Effector memory CD8-positive, alpha-beta T cell (primary cell): ENCODE measurements around the gene AMER2.

Source experiments
- ATAC-seq: fragments of 150-1000 bp; cut with Tn5 transposase; replicated peaks from 2 replicates; pipeline ENCODE4 v1.10.0; 2021; ENCODE audit warnings: mild to moderate bottlenecking, moderate library complexity
- DNase-seq, 3 experiments: peaks; one replicate each; pipeline ENCODE4 v3.0.0; 2021
- H3K27ac Mint-ChIP-seq, 2 donors: one replicate each; pipeline ENCODE4 v1.8.0; 2022; ENCODE audit warnings: mild to moderate bottlenecking in 2 of 2, mixed read lengths in 2 of 2, moderate library complexity in 2 of 2
- H3K27me3 Mint-ChIP-seq, 2 donors: one replicate each; pipeline ENCODE4 v1.8.0; 2022; ENCODE audit warnings: mixed read lengths in 2 of 2
- H3K36me3 Mint-ChIP-seq: one replicate; pipeline ENCODE4 v1.8.0; 2022; ENCODE audit warnings: mild to moderate bottlenecking, moderate library complexity, mixed read lengths; ENCODE audit not compliant: insufficient read depth
- H3K4me1 Mint-ChIP-seq, 2 donors: one replicate each; pipeline ENCODE4 v1.8.0; 2022; ENCODE audit warnings: low read depth in 2 of 2, mixed read lengths in 2 of 2
- H3K4me3 Mint-ChIP-seq, 2 donors: one replicate each; pipeline ENCODE4 v1.8.0; 2022; ENCODE audit warnings: mild to moderate bottlenecking in 2 of 2, mixed read lengths in 2 of 2, moderate library complexity in 2 of 2
- H3K9me3 Mint-ChIP-seq, 2 donors: one replicate each; pipeline ENCODE4 v1.8.0; 2022; ENCODE audit warnings: mixed read lengths in 2 of 2

Gene AMER2

DNA sequence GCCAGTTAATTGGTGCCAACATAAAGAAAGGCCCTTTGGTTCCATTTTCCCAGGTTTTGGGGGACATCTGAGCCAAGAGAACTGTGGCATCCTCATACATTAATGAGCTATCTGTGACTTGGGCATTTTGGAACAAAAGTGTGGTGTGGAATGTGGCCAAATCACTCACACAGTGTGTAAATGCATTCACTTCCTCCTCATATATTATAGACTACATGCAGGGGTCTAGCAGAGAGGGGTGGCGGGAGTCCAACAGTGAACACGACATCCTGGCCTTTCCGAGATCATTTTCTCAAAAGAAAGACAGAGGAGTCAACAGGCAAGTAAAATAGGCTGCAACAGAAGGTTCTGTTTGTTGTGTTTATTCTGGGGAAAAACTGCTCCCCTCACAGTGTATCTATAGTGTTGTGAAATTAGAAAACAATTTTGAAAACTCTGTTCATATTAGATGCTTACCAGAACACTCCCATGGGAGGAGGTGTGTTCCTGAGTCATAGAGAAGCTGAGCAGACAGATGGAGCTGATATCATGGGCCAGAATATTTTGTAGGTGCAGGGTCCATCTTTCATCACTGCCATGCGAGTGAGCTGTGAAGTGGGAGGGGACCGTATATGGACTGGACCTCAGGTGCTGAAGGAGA is 39.2 kb downstream of the AMER2 start:
- no peak overlapping the region for H3K4me3 Mint-ChIP-seq
- no peaks in the 10 kb centered on the region for H3K4me1 Mint-ChIP-seq
- peaks cover 0 to 7% of the 10 kb centered on the region in 2 donors for H3K9me3 Mint-ChIP-seq
- peaks cover 35 to 60% of the 10 kb centered on the region in 2 donors for H3K27me3 Mint-ChIP-seq
- DNase-seq, result no peak
- H3K27ac Mint-ChIP-seq, result no peak overlapping the region
- ATAC-seq, result no peak
- no peaks in the 10 kb centered on the region for H3K36me3 Mint-ChIP-seq

DNA sequence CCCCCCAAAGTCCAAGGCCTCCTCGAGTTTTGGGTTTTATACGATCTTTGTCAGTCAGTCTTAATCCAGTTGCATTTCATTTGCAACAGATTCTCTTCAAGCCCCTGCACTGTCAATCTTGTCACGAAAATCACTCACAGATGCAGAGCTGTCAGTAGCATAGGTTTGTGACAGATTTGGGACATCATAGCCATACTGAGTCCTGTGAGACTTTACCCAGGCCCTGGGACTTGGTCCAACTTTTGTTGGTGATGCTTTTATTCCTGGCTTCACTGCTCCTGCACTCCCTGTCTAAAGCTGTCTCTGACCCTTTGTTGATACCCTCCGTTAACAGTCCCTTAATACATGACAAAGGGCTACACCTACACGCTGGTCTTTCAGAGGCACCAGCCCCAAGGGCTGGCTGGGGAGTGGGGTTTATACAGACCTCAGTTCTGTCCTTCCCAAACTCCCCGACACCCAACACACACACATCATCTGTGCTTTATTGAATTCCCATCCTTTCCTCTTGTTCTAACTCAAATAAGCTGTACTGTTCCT is 40.1 kb downstream of the AMER2 start:
- DNase-seq, result no peak
- no peak for ATAC-seq
- Mint-ChIP-seq H3K27ac (no peak overlapping the region), H3K27me3 (peaks cover 40 to 54% of the 10 kb centered on the region in 2 donors), H3K36me3 (no peaks in the 10 kb centered on the region), H3K4me3 (no peak overlapping the region), H3K4me1 (no peaks in the 10 kb centered on the region), H3K9me3 (peaks cover 0 to 7% of the 10 kb centered on the region in 2 donors)

DNA sequence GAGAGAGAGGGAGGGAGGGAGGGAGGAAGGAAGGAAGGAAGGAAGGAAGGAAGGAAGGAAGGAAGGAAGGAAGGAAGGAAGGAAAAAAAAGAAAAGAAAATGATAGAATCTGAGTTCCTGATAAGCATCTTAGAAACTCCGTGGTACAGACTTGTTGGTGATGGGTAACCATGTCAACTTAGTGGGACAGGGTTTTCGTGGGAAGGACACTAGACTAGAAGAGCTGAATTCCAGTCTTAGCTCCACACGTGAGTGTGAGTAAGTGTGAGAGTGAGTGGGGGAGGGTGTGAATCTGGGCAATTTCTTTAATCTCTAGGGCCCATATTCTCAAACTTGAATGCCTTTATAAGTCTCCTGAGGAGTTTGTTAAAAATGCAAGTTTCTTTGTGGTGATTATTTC is 41.1 kb downstream of the AMER2 start:
- H3K4me1 Mint-ChIP-seq, result no peaks in the 10 kb centered on the region
- H3K4me3 Mint-ChIP-seq, result no peak overlapping the region
- ATAC-seq (no peak), DNase-seq (no peak)
- peaks cover 47 to 61% of the 10 kb centered on the region in 2 donors for H3K27me3 Mint-ChIP-seq
- H3K27ac Mint-ChIP-seq, result no peak overlapping the region
- no peaks in the 10 kb centered on the region for H3K36me3 Mint-ChIP-seq
- H3K9me3 Mint-ChIP-seq, result peaks cover 1 to 7% of the 10 kb centered on the region in 2 donors

DNA sequence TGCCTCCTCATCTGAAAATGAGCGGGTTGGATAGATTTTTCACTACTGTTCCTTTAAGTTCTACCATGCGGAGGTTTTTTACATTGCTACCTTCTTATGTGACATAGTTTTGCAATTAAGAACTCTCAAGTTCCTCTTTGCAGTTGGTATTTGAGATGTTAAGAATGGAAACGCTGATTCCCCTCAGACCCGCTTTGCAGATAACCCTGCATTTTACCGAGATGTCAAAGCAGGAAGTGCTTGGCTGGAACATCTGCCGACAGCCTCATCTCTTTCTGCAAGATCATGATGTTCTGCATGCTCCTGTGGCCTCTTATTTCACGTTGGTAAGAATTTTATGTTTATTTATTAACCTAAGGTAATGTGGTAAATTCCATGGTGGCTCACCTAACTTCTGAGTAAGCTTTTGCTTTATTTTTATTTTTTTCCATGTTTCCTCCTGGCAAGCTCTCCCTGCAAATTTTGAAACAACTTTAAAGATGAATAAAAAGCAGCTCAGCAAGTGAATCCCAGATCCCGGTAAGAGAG is 53.6 kb downstream of the AMER2 start:
- H3K9me3 Mint-ChIP-seq, result no peaks in the 10 kb centered on the region

DNA sequence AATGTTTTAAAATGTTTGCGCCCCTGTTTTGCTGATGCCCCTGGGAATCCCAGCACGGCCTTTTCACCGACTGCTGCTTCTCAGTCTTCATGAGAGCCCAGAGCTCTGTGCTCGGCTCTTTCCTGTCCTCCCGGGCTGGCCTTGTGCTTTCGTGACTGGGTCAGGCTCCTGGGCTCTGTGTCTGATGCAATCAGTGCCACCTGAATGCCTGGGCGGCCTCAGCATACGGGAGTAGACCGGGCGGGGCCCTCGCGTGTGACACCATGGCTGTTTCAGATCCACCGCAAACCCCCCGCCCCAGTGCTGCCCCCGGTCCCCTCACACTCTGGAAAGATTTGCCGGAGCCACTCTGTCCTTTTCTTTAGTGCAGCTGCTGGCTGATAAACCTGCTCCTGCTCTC is 54.8 kb downstream of the AMER2 start:
- Mint-ChIP-seq H3K4me1 (no peaks in the 10 kb centered on the region), H3K27ac (no peak overlapping the region), H3K36me3 (peaks cover 2% of the 10 kb centered on the region), H3K9me3 (no peaks in the 10 kb centered on the region), H3K4me3 (no peak overlapping the region), H3K27me3 (peaks cover 59 to 79% of the 10 kb centered on the region in 2 donors)
- ATAC-seq, result no peak
- no peak for DNase-seq

More for the DNA sequence above, 53.6 kb downstream of the AMER2 start:
- Mint-ChIP-seq H3K4me1 (no peaks in the 10 kb centered on the region), H3K36me3 (peaks cover 2% of the 10 kb centered on the region), H3K27ac (no peak overlapping the region), H3K4me3 (no peak overlapping the region), H3K27me3 (peaks cover 59 to 79% of the 10 kb centered on the region in 2 donors)
- ATAC-seq, result no peak
- DNase-seq, result no peak

DNA sequence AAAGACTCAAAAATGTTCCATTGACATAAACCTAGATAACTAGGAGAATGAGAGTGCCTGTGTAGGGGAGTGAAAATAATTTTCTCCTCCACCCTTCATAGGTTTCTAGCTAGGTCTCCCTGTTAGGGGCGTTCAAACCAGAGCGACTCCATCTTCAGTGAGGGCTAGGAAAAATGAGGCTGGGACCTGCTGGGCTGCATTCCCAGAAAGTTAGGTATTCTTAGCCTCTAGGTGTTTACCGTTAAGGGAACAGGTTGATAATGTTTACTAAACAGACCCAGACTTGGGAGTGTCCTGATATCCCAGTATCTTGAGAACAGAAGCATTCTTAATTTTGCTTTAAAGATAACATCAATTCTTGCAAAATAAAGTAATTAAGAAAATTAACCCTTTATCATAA is 56.0 kb downstream of the AMER2 start:
- Mint-ChIP-seq H3K27me3 (peaks cover 54 to 71% of the 10 kb centered on the region in 2 donors), H3K36me3 (peaks cover 2% of the 10 kb centered on the region), H3K27ac (no peak overlapping the region), H3K9me3 (no peaks in the 10 kb centered on the region), H3K4me3 (no peak overlapping the region), H3K4me1 (no peaks in the 10 kb centered on the region)
- DNase-seq (no peak), ATAC-seq (no peak)

DNA sequence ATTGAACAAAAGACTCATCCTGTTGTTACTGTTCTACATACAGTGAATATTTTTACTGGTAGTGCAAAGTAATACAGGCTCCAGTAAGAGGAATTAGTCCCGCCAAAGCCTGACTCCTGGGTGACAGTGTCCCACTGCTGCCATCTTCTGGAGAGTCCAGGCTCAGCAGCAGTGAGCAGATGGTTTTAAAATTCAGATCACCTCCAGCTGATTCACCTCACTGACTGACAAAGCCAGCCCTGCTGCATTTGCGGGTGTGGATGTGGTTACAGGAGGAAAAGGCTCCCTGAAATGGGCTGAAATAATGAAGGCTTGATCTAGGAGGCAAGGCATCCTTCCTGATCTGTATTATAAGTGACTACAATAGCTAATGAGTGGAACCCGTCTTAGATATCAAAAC is 57.9 kb downstream of the AMER2 start:
- Mint-ChIP-seq H3K27me3 (peaks cover 43 to 53% of the 10 kb centered on the region in 2 donors), H3K27ac (no peak overlapping the region), H3K4me3 (no peak overlapping the region), H3K9me3 (no peaks in the 10 kb centered on the region), H3K4me1 (no peaks in the 10 kb centered on the region), H3K36me3 (peaks cover 2% of the 10 kb centered on the region)
- peak; percentile 11 to 36 (median 16) for DNase-seq
- ATAC-seq, result peak; percentile 51

DNA sequence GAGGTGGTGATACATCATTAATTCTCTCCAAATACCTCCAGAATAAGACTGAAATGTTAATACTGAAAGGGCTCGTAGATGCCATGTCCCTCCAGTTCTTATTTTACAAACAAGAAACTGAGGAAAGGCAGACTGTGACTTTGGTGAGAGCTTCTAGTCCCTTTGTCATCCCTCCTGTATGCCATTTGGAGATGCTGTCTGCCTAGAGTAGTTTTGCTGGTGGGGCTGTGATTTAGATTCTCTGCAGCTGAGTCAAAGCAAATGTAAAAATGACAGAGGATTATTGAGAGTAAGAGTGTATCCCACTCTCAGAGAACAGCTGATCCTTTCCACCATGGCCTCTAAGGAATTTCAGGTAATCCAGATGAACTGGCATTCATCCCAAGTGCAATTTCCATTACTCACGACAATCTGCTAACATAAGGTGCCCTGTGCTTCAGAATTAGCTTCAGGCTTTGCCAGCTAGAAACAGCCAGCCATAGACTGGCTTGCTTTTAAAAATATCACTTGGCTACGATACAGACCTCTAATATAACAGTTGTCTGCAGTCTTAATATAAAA is 59.3 kb downstream of the AMER2 start:
- H3K9me3 Mint-ChIP-seq, result no peaks in the 10 kb centered on the region
- H3K27me3 Mint-ChIP-seq, result peaks cover 38% of the 10 kb centered on the region in 2 donors
- no peak overlapping the region for H3K4me3 Mint-ChIP-seq
- no peak overlapping the region for H3K27ac Mint-ChIP-seq
- ATAC-seq, result no peak
- H3K36me3 Mint-ChIP-seq, result peaks cover 2% of the 10 kb centered on the region
- no peaks in the 10 kb centered on the region for H3K4me1 Mint-ChIP-seq
- DNase-seq, result no peak
